Ascending aorta (tissue), 2 donors: ENCODE measurements around the gene AK8. TPM values are rescaled to one million over a fixed set of nuclear protein-coding genes. Genes with fewer than 3 reads are reported as not detected.

Experiments
- DNase-seq, 2 donors: peaks; one replicate each; pipeline ENCODE4 v3.0.0-alpha.2; 2019; ENCODE audit warnings: low spot score in 2 of 2
- H3K27ac ChIP-seq, 2 donors: fragments of 200-600 bp; sonication (generic); one replicate each; pipeline ENCODE4 v1.5.1; 2016 to 2017; ENCODE audit warnings: mild to moderate bottlenecking in 1 of 2
- H3K27me3 ChIP-seq: fragments of 200-600 bp; sonication (generic); one replicate; pipeline ENCODE4 v1.5.1; 2017
- H3K36me3 ChIP-seq, 2 donors: fragments of 200-600 bp; sonication (generic); one replicate each; pipeline ENCODE4 v1.5.1; 2016
- H3K4me1 ChIP-seq, 2 donors: fragments of 200-600 bp; sonication (generic); one replicate each; pipeline ENCODE4 v1.5.1; 2016 to 2017; ENCODE audit warnings: mild to moderate bottlenecking in 1 of 2
- H3K4me3 ChIP-seq, 2 donors: fragments of 200-600 bp; sonication (generic); one replicate each; pipeline ENCODE4 v1.5.1; 2016 to 2017; ENCODE audit warnings: mild to moderate bottlenecking in 1 of 2
- H3K9me3 ChIP-seq, 2 donors: fragments of 200-600 bp; sonication (generic); one replicate each; pipeline ENCODE4 v1.5.1; 2016
- CTCF ChIP-seq, 3 experiments: fragments of 200-600 bp in 2 of 3; fragments of 450-650 bp in 1 of 3; sonication (generic) in 2 of 3; IDR thresholded peaks; one replicate each; pipeline ENCODE4 v1.5.1; 2016 to 2019; ENCODE audit warnings: antibody characterized with exemption in 3 of 3, mild to moderate bottlenecking in 1 of 3, moderate library complexity in 1 of 3
- intact Hi-C: fragments of 100-400 bp; cut with DNase I; formaldehyde crosslinking; loops from one replicate; pipeline ENCODE4 v1.15.1; 2023
- total RNA-seq: library from RNA; depleted of rRNA; stranded (reverse); fragments of >200 nt; gene quantifications from one replicate; pipeline ENCODE4 v1.1.0, GENCODE V29; 2016

AK8 gene
- total RNA-seq = not detected

GRCh38 chr9:132877824-132878694 lies at the start of gene AK8:
Gene AK8, minus strand, starts transcription at chr9:132878284. Its CDS starts 29 bp downstream, at chr9:132878255.
- Histone ChIP-seq H3K4me1 (peaks cover 3 to 8% of the 10 kb centered on the region in 2 donors), H3K27ac (peak within 1 kb of the TSS; percentile 64 to 71), H3K36me3 (no peaks in the 10 kb centered on the region), H3K27me3 (no peaks in the 10 kb centered on the region), H3K4me3 (peak within 1 kb of the TSS; percentile 78 to 81), H3K9me3 (no peaks in the 10 kb centered on the region)
- TF ChIP-seq CTCF (IDR thresholded peaks at IDR 0.05) = no peak
- intact Hi-C loops = loop anchor here (1.0 to 5.0 kb wide), 4 partner anchors 66 to 471 kb away; partner anchors contain the start of genes GTF3C4, GTF3C5, TSC1 and TTF1
- DNase-seq = peak in 1 of 2 donors; percentile 82

GRCh38 chr9:132927704-132928103 lies 49.6 kb upstream of the AK8 start:
- DNase-seq = no peak
- no peaks in the 10 kb centered on the region for H3K9me3 ChIP-seq
- no peaks in the 10 kb centered on the region for H3K4me1 ChIP-seq
- no peaks in the 10 kb centered on the region for H3K27me3 ChIP-seq
- H3K27ac ChIP-seq = no peak overlapping the region
- H3K36me3 ChIP-seq = peaks cover 47 to 59% of the 10 kb centered on the region in 2 donors
- no peak overlapping the region for H3K4me3 ChIP-seq
- no peak for TF ChIP-seq CTCF (IDR thresholded peaks at IDR 0.05)
- intact Hi-C loops = no loop called here

GRCh38 chr9:132923346-132923902 lies 45.3 kb upstream of the AK8 start:
- H3K27ac ChIP-seq = no peak overlapping the region
- H3K9me3 ChIP-seq = no peaks in the 10 kb centered on the region
- no peak for TF ChIP-seq CTCF (IDR thresholded peaks at IDR 0.05)
- intact Hi-C loops = no loop called here
- H3K4me1 ChIP-seq = no peaks in the 10 kb centered on the region
- DNase-seq = no peak
- no peak overlapping the region for H3K4me3 ChIP-seq
- H3K36me3 ChIP-seq = peaks cover 75 to 92% of the 10 kb centered on the region in 2 donors
- no peaks in the 10 kb centered on the region for H3K27me3 ChIP-seq

- peaks cover 74 to 94% of the 10 kb centered on the region in 2 donors for H3K36me3 ChIP-seq
- H3K9me3 ChIP-seq = no peaks in the 10 kb centered on the region
- no peak for TF ChIP-seq CTCF (IDR thresholded peaks at IDR 0.05)
- no peak overlapping the region for H3K4me3 ChIP-seq
- H3K27ac ChIP-seq = no peak overlapping the region
- H3K4me1 ChIP-seq = no peaks in the 10 kb centered on the region
- DNase-seq = no peak
- intact Hi-C loops = no loop called here
- H3K27me3 ChIP-seq = no peaks in the 10 kb centered on the region
Observed at GRCh38 chr9:132919614-132920268, 41.7 kb upstream of the AK8 start.

GRCh38 chr9:132914924-132915323 lies 36.8 kb upstream of the AK8 start:
- Histone ChIP-seq H3K36me3 (peaks cover 73 to 85% of the 10 kb centered on the region in 2 donors), H3K27me3 (no peaks in the 10 kb centered on the region), H3K27ac (no peak overlapping the region), H3K4me3 (no peak overlapping the region), H3K9me3 (no peaks in the 10 kb centered on the region), H3K4me1 (no peaks in the 10 kb centered on the region)
- DNase-seq = no peak
- intact Hi-C loops = no loop called here
- no peak for TF ChIP-seq CTCF (IDR thresholded peaks at IDR 0.05)
